ENCODE measurements around the gene SETDB1. TPM values are rescaled to one million over a fixed set of nuclear protein-coding genes. Genes with fewer than 3 reads are reported as not detected.

Gene SETDB1
- total and polyA plus RNA-seq, 2 experiments from 2014 or later = 12.9 to 33.7 TPM

GRCh38 chr1:151009674-151010345 is 83.6 kb downstream of the SETDB1 start:
- H3K4me2 ChIP-seq = peak overlapping the region; percentile 79
- H3K79me2 ChIP-seq = peaks cover 55% of the 10 kb centered on the region
- no peaks in the 10 kb centered on the region for H3K9me3 ChIP-seq (ENCODE audit: low read depth)
- WGBS (ENCODE audit: low lambda C conversion rate, missing lambda C conversion rate) = 92% methylated on average over 8 of the region's 8 CpGs
- DNase-seq (ENCODE audit: low spot score) = no peak
- peak overlapping the region; percentile 88 for H3K27ac ChIP-seq
- no peaks in the 10 kb centered on the region for H3K27me3 ChIP-seq
- no peak overlapping the region for H2AFZ ChIP-seq
- TF ChIP-seq EZH2phosphoT487 (IDR thresholded peaks at IDR 0.05; ENCODE audit: low read depth, severe bottlenecking, unreplicated experiment) (no peak), CTCF (IDR thresholded peaks at IDR 0.05; ENCODE audit: poor library complexity) (no peak), EZH2 (IDR thresholded peaks at IDR 0.05; ENCODE audit: borderline replicate concordance) (no peak)
- peaks cover 53% of the 10 kb centered on the region for H3K4me1 ChIP-seq (ENCODE audit: insufficient read depth)
- no peak overlapping the region for H3K4me3 ChIP-seq
- no peaks in the 10 kb centered on the region for H4K20me1 ChIP-seq (ENCODE audit: insufficient read depth, poor library complexity, severe bottlenecking)
- H3K9me2 ChIP-seq (replicated peaks; ENCODE audit: insufficient read depth) = no peaks in the 10 kb centered on the region
- no peaks in the 10 kb centered on the region for H3K36me3 ChIP-seq (replicated peaks; ENCODE audit: insufficient read depth, low read depth)

GRCh38 chr1:151010346-151010726 is 84.2 kb downstream of the SETDB1 start:
- H3K4me3 ChIP-seq = no peak overlapping the region
- H3K36me3 ChIP-seq (replicated peaks; ENCODE audit: insufficient read depth, low read depth) = no peaks in the 10 kb centered on the region
- peaks cover 55% of the 10 kb centered on the region for H3K79me2 ChIP-seq
- peaks cover 48% of the 10 kb centered on the region for H3K4me1 ChIP-seq (ENCODE audit: insufficient read depth)
- TF ChIP-seq EZH2phosphoT487 (IDR thresholded peaks at IDR 0.05; ENCODE audit: low read depth, severe bottlenecking, unreplicated experiment) (no peak), CTCF (IDR thresholded peaks at IDR 0.05; ENCODE audit: poor library complexity) (no peak), EZH2 (IDR thresholded peaks at IDR 0.05; ENCODE audit: borderline replicate concordance) (no peak)
- WGBS (ENCODE audit: low lambda C conversion rate, missing lambda C conversion rate) = 97% methylated on average over 3 of the region's 3 CpGs
- no peak overlapping the region for H2AFZ ChIP-seq
- H3K27ac ChIP-seq = no peak overlapping the region
- no peak overlapping the region for H3K4me2 ChIP-seq
- H3K9me3 ChIP-seq (ENCODE audit: low read depth) = no peaks in the 10 kb centered on the region
- no peaks in the 10 kb centered on the region for H3K9me2 ChIP-seq (replicated peaks; ENCODE audit: insufficient read depth)
- no peaks in the 10 kb centered on the region for H3K27me3 ChIP-seq
- no peak for DNase-seq (ENCODE audit: low spot score)
- no peaks in the 10 kb centered on the region for H4K20me1 ChIP-seq (ENCODE audit: insufficient read depth, poor library complexity, severe bottlenecking)

GRCh38 chr1:151011154-151011850 is 85.1 kb downstream of the SETDB1 start:
- no peaks in the 10 kb centered on the region for H3K36me3 ChIP-seq (replicated peaks; ENCODE audit: insufficient read depth, low read depth)
- H3K27me3 ChIP-seq = no peaks in the 10 kb centered on the region
- H3K4me2 ChIP-seq = no peak overlapping the region
- peaks cover 45% of the 10 kb centered on the region for H3K4me1 ChIP-seq (ENCODE audit: insufficient read depth)
- no peaks in the 10 kb centered on the region for H3K9me3 ChIP-seq (ENCODE audit: low read depth)
- no peak overlapping the region for H2AFZ ChIP-seq
- 86% methylated on average over 4 of the region's 4 CpGs for WGBS (ENCODE audit: low lambda C conversion rate, missing lambda C conversion rate)
- peak overlapping the region; percentile 82 for H3K27ac ChIP-seq
- H3K9me2 ChIP-seq (replicated peaks; ENCODE audit: insufficient read depth) = no peaks in the 10 kb centered on the region
- H3K79me2 ChIP-seq = peaks cover 59% of the 10 kb centered on the region
- no peak overlapping the region for H3K4me3 ChIP-seq
- H4K20me1 ChIP-seq (ENCODE audit: insufficient read depth, poor library complexity, severe bottlenecking) = no peaks in the 10 kb centered on the region
- DNase-seq (ENCODE audit: low spot score) = no peak
- TF ChIP-seq EZH2phosphoT487 (IDR thresholded peaks at IDR 0.05; ENCODE audit: low read depth, severe bottlenecking, unreplicated experiment) (no peak), CTCF (IDR thresholded peaks at IDR 0.05; ENCODE audit: poor library complexity) (no peak), EZH2 (IDR thresholded peaks at IDR 0.05; ENCODE audit: borderline replicate concordance) (no peak)
